Lower leg skin (tissue), 3 donors: Measurements from ENCODE around the gene GATA5.

Experiments used
- CTCF ChIP-seq, 3 donors: fragments of 450-650 bp; IDR thresholded peaks; one replicate each; pipeline ENCODE4 v1.5.1; 2016; ENCODE audit warnings: antibody characterized with exemption in 3 of 3, mild to moderate bottlenecking in 3 of 3, moderate library complexity in 2 of 3
- POLR2A ChIP-seq, 2 donors: fragments of 450-650 bp; IDR thresholded peaks; one replicate each; pipeline ENCODE4 v1.6.1; 2016 to 2017; ENCODE audit warnings: antibody characterized with exemption in 2 of 2, mild to moderate bottlenecking in 1 of 2, moderate library complexity in 1 of 2

- no peak for TF ChIP-seq CTCF (IDR thresholded peaks at IDR 0.05)
- no peak for TF ChIP-seq POLR2A (IDR thresholded peaks at IDR 0.05)
These were observed 40.0 kb upstream of the GATA5 start for GRCh38 chr20:62515826-62516225.
